ENCODE measurements around the gene TRABD2B. TPM values are rescaled to one million over a fixed set of nuclear protein-coding genes. Genes with fewer than 3 reads are reported as not detected.

Gene TRABD2B
- total RNA-seq, 1 experiment from 2014 or later = not detected

DNA sequence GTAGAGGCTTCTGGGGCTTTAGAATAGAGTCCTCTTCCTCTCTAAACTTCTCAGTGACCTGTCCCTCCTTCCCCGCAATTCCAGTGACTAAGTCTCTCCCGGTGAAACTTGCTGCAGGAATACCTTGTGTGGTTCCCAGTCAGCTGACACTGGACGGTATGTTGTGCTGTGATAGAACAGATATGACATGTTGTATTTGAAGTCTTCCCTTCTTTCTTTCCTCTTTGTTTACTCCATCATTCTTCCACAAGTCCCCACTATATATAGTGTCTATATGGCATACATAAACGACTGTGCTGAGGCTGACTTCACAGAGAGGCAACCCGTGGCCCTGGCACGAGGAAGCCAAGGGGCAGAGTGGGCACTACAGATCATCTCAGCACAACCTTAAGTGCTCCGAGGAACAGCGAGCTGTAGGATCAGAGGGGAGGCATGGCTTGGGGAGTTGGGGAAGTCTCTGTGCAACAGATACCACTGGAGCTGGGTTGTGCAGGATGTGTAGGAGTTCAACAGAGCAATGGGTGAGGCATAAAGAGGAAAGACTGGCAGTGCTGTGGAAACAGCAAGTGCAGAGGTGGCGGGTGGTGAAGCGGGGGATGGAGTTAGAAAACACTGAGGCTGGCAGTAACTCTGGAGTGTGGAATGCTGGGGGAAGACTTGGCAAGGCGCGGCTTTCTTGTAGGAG is 237.8 kb downstream of the TRABD2B start:
- in situ Hi-C loops (cut with HindIII; ENCODE audit: low pct_unique_long_range_greater_than_20kb, low sequenced_read_pairs) = no loop called here
- DNase-seq (ENCODE audit: low read depth, low spot score) = no peak

DNA sequence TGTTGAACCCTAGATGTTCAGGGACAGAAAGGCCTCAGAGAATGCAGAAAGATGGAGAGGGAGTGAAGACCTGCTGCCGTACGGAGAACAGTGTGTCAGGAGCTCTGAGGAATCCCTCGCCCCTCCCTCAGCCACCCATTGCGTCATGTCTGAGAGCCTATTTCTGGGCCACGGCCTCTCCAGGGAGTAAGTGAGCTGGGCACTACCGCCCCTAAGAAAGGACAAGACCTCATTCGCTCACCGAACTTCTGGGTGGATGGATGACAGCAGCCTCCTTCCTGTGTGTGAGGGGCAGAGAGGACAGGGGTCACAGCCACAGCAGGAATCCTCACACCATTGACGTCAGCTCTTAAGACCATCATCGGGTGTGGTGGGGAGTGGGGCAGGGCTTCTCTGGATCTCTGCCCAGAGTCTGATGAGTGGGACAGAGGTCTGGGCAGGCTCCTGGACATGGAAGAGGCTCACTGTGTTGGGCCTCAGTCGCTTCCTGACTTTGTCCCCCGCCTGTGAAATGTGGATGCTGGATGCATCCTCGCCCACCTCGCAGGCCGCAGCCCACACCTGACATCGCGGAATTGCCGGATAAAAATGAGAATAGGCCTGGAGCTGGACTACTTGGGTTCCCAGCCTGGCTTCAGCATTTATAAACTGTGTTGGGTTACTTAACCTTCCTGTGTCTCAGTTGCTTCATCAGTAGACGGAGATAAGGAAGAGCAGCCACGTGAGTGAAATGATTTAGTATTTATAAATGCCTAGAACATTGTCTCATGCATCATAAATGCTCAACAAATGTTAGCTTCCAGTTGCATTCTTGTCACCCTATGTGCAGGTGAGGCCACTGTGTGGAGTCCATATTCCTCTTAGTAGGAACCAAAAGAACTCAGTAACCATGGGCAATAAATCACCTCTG is 238.6 kb downstream of the TRABD2B start:
- DNase-seq (ENCODE audit: low read depth, low spot score) = no peak
- in situ Hi-C loops (cut with HindIII; ENCODE audit: low pct_unique_long_range_greater_than_20kb, low sequenced_read_pairs) = no loop called here

DNA sequence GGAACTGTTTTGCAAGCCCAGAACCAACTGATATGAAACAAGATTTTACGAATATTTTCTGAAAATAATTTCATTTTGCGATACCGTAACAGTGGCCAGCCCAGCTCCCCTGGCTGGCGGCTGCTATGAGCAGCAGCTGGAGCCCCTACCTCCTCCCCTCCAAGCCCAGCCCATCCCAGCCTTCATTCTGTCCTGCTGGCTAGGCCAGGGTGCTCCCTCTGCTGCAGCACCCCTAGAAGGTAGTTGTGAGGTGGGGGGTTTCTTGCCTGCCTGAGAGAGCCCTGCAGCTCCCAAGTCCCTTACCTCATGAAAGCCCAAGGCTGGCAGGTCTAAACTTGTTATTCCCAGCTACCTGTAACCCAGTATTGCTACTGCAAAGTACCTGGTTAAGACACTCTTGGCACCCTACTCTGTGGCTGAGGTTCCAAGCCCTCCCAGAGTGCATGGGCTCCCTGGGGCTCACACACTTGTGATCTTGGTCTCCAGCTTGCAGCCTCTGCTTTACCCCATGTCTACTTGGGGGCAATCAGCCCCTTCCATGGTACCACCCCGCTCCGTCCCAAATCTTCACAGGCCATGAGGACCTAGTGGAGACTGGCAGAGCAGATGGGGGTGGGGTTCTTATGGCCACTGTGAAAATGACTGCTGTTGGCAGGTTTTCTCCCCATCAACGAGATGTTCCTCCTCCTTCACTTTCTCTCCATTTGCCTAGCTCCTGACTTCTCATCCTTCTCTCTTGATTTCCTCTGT is 239.8 kb downstream of the TRABD2B start:
- DNase-seq (ENCODE audit: low read depth, low spot score) = no peak
- in situ Hi-C loops (cut with HindIII; ENCODE audit: low pct_unique_long_range_greater_than_20kb, low sequenced_read_pairs) = no loop called here

DNA sequence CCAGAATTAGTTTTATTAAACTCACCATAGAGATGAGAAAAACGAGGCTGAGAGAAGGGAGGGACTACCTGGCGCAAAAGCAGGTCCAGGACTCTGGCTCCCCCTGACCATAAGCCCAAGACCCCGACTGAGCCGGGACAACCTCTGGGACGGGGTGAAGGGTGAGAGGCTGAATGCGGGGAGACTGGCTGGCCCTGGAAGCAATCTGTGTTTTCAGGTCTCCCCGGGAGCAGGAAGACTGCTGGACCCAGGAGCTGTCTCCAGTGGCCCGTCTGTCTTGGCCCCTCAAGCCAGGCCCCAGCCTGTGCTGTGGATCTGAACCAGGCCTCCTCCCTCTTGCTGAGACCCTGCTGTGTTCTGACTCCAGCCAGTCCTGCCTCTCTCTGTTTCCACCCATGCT is 240.8 kb downstream of the TRABD2B start:
- no peak for DNase-seq (ENCODE audit: low read depth, low spot score)
- in situ Hi-C loops (cut with HindIII; ENCODE audit: low pct_unique_long_range_greater_than_20kb, low sequenced_read_pairs) = no loop called here

DNA sequence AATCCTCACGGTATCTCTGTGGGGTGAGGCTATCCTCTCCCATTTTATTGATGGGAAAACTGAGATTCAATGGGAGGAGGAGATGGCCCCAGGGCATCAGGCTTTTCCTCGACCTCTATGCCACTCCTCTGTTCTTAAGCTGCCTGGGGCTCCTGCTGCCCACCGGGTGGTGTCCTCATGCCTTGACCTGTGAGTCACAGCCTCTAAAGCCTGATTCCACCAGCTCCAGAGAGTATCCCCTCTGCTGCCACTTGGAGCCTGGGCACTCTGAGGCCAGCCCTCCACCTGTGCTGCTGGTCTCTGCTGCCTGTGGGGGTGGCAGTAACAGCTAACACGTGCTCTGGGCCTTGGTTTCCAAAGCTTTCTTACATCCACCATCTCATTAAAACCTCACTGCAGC is 241.2 kb downstream of the TRABD2B start:
- in situ Hi-C loops (cut with HindIII; ENCODE audit: low pct_unique_long_range_greater_than_20kb, low sequenced_read_pairs) = no loop called here
- DNase-seq (ENCODE audit: low read depth, low spot score) = no peak

DNA sequence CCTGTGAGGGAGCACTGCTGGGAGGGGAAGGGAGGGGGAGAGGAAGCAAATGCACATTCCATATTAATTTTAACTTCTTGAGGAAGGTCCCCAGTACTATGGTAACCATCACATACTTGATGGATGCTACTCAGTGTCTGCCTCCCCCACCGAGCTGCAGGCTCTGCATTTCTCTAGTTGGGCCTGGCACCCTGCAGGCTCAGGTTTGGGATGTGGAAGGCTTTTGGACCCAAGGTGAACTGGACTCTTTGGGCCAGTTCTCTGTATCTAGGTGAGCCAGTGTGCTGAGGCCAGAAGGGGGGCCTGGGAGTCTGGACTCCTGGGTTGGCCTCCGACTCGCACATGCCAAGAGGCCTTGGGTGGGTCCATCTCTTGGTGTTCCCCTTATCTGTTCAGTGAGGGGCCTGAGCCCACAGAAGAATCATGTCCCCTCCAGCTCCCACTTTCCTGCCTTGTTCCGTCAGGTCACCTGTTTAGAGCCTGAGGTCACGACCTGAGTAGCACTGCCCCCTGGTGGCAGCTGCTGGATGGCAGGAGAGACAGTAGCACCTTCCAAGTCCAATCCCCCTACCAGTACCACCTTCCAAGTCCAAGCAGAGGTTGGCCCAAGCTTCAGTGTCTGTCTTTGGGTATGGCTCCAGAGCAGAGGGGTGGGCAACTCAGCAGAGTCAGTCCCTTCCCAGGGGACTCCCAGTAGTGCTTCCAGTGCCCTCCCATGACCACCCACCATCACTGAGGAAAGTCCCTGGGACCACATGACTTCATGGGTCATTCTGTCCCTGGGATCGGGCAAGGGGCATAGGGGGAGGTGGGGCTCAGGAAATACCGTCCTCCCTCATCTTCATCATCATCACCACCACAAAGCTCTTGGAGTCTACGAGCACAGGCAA is 241.8 kb downstream of the TRABD2B start:
- in situ Hi-C loops (cut with HindIII; ENCODE audit: low pct_unique_long_range_greater_than_20kb, low sequenced_read_pairs) = no loop called here
- DNase-seq (ENCODE audit: low read depth, low spot score) = peak; percentile 61

DNA sequence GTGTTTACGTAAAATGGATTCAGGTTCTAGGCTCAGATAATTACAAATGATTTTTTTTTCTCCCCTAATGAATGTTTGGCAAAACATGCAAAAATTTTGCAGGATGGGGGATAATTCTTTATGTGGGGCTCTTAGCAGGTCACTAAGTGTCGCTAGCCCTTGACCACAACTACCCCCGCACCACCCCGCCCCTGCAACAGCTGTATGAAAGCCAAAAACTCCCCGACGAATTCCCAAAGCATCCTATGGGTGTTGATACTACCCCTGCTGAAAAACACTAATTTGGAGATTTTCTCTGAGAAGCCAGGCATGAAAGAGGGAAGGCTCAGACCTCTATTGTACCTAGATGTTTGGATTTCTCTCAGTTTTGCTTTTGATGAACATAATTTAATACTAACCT is 243.0 kb downstream of the TRABD2B start:
- DNase-seq (ENCODE audit: low read depth, low spot score) = no peak
- in situ Hi-C loops (cut with HindIII; ENCODE audit: low pct_unique_long_range_greater_than_20kb, low sequenced_read_pairs) = no loop called here

DNA sequence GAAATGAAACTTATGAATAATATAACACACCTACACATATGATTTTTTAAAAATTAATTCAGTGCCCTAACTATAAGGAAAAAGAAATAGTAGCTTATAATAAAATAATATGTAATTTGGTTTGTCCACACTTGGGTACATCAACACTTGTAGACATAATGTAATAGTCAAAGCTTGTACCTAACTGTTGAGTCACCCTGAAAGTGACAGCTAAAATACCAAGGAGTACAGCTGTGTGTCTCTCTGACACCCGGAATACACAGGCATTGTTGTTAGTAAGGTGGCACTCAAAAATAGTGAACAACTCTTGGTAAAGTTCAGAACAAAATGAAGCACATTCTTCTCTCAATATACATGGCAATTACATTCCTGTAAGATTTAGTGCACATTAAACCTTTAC is 243.4 kb downstream of the TRABD2B start:
- in situ Hi-C loops (cut with HindIII; ENCODE audit: low pct_unique_long_range_greater_than_20kb, low sequenced_read_pairs) = no loop called here

DNA sequence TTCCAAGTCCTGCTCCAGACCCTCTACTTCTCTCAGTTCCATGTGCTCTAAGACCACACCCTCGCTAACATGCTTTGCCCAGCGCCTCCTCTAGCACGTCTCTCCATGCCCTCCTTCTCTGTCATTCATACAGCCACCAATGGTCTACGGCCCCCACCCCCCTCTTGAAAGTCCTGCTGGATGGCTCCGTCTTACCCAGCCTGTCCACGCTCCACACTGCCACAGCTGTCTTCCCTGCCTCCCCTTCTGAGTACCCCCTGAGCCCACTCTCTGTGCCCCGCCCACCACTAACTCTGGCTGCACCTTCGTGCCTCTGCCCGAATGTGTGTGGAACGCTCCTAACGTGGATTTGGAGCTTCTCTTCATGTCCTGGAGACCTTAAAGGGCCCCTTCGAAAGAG is 244.6 kb downstream of the TRABD2B start:
- in situ Hi-C loops (cut with HindIII; ENCODE audit: low pct_unique_long_range_greater_than_20kb, low sequenced_read_pairs) = no loop called here
- DNase-seq (ENCODE audit: low read depth, low spot score) = no peak

More for the DNA sequence above, 243.4 kb downstream of the TRABD2B start:
- DNase-seq (ENCODE audit: low read depth, low spot score) = no peak

DNA sequence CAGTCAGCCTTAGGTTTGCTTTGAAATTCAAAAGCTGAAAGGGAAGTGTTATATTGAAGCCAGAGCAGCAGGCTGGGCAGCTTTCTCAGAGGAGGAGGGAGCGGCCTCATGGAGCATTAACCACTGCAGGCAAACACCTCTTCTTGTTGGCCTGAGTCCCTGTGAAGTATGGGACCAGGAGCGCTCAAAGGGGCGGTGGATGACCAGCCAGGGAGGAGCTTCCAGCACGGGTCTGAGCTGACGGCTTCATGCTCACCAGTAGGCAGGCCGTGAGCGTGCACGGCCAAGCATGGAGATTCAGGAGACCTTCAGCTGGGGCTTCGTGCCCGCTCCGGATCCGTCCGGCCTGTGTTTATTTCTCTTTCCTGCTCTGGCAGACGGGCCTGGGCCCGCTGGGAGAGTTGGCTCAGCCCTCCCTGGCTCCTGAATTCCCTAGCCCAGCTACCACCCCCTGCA is 245.2 kb downstream of the TRABD2B start:
- in situ Hi-C loops (cut with HindIII; ENCODE audit: low pct_unique_long_range_greater_than_20kb, low sequenced_read_pairs) = no loop called here
- no peak for DNase-seq (ENCODE audit: low read depth, low spot score)

DNA sequence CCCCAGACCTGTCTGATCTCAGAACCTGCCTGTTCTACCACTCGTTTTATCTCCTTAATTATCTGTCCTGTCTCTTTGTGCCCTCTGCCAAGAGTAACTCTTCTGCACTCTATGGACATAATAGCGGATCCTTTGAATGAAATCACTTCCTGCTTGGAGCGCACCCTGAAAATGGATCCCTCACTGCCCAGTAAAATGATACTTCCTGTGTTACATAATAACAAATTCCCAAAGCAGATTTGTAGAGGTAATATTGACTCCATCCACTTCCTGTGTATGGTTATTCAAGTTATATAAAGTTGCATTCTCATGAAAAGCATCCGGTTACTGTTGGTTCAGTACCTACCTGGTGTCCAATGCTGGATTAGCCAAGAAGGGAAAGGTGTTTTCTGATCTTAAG is 246.0 kb downstream of the TRABD2B start:
- DNase-seq (ENCODE audit: low read depth, low spot score) = no peak
- in situ Hi-C loops (cut with HindIII; ENCODE audit: low pct_unique_long_range_greater_than_20kb, low sequenced_read_pairs) = no loop called here

DNA sequence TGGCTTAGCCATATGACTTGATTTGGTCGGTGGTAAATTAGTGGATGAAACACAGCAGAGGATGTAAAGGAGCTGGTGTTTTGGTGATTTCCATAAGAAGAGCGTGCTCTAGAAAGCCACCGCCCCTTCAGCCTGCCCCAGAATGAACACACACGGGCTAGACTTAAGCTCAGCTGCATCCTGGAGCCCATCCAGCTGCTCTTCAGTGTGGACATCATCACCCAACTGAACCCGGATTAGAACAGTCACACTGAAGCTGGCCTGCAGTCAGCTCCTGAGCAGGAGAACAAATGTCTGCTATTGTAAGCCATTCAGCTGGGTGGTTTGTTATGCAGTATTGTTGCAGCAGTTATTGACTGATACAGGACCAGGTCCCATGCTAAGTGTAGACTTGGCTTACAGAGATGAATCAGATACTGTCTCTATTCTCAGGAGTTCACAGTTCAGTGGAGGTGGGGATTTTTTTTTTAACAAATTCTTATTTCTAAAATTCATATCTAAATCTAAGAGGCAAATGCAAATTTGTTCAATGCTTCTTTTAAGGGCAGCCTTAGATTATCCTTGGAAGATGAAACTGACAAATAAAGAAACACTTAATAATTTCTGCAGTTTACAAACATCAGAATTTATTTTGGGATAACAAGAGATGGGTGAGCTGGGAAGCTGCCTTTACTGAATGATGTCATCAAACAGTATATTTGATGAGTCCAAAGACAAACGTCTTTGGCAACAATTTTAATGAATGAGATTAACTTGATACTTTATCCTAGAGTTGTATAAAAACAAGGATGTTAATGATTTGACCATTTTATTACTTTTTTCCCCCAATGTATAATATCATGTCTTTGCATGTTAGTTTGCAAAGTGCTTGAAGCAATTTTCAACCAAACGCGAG is 251.2 kb downstream of the TRABD2B start:
- no peak for DNase-seq (ENCODE audit: low read depth, low spot score)
- in situ Hi-C loops (cut with HindIII; ENCODE audit: low pct_unique_long_range_greater_than_20kb, low sequenced_read_pairs) = no loop called here

DNA sequence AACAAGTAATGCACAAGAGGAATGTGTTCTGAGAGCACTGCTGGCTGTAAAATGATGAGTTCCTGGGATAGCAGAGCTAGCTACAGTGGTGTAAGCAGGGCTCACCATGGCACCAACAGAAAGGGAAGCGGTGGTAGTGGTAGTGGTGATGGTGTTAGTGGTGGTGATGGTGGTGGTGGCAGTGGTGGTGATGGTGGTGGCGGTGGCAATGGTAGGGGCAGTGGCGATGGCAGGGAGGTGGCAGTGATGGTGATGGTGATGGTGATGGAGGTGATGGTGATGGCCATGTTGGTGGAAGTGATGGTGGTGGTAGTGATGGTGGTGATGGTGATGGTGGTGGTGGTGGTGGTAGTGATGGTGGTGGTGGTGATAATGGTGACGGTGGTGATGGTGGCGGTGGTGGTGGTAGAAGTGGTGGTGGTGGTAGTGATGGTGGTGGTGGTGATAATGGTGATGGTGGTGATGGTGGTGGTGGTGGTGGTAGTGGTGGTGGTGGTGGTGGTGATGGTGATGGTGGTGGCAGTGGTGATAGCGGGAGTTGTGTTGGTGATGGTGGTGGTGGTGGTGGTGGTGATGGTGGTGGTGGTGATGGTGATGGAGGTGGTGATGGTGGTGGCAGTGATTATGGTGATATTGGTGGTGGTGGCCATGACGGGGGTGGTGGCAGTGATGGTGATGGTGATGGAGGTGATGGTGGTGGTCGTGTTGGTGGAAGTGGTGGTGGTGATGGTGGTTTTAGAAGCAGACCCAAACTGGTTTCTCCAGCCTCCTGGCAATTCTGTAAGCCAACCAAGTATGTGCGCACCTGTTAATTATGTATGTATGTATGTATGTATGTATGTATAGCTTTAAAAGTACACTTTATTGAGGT is 254.1 kb downstream of the TRABD2B start:
- no peak for DNase-seq (ENCODE audit: low read depth, low spot score)
- in situ Hi-C loops (cut with HindIII; ENCODE audit: low pct_unique_long_range_greater_than_20kb, low sequenced_read_pairs) = no loop called here

DNA sequence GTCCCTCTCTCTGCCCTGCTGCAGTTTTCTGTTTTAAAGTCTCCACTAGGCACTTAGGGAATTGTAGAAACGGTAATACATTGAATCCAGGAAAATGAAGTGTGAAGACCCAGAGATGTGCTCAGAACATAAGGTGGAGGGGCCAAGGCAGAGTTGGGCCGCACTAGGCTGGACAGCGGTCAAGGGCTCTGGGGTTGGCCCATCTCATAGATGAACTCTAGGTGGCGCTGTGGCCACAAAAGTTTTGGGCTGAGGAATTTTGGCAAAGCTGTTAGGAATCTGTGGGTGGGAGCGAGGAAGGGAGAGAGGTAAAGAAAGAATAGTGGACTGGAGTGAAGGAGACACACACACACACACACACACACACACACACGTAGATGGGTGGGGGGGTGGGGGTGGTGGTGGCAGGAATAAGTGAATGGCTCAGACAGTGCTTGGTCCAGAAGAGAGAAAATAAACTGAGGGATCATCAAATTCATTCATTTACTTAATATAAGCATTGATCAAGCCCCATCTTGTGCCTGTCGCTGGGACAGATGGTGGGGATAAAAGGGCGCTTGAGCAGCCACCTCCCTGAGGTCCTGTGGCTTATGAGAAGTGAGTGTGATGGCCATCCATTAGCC is 258.5 kb downstream of the TRABD2B start:
- in situ Hi-C loops (cut with HindIII; ENCODE audit: low pct_unique_long_range_greater_than_20kb, low sequenced_read_pairs) = no loop called here
- peak; percentile 61 for DNase-seq (ENCODE audit: low read depth, low spot score)

DNA sequence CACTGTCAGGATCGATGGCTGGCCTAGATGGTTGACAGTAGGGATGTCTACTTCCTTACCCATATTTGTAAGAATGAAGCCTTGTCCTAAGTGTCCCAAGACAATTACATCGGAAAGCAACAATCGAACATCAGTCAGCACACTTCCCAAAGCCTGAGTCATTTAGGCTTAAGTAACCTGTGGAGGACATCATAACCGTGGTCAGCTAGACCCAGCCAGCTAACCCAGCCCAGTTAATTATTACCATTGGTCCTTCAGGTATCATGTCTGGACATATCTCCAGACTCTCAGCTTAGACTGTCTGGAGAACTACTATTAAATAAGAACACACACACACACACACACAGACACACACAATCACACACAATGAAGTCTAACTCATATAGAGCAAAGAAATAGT is 264.7 kb downstream of the TRABD2B start:
- DNase-seq (ENCODE audit: low read depth, low spot score) = no peak

More for the DNA sequence above, 264.7 kb downstream of the TRABD2B start:
- in situ Hi-C loops (cut with HindIII; ENCODE audit: low pct_unique_long_range_greater_than_20kb, low sequenced_read_pairs) = no loop called here

Data from SK-MEL-5 (cell line).